ENCODE measurements around the gene MDM4. TPM values are rescaled to one million over a fixed set of nuclear protein-coding genes. Genes with fewer than 3 reads are reported as not detected.

The MDM4 gene
- total RNA-seq, 2 donors from 2014 or later: 104 to 151 TPM

DNA sequence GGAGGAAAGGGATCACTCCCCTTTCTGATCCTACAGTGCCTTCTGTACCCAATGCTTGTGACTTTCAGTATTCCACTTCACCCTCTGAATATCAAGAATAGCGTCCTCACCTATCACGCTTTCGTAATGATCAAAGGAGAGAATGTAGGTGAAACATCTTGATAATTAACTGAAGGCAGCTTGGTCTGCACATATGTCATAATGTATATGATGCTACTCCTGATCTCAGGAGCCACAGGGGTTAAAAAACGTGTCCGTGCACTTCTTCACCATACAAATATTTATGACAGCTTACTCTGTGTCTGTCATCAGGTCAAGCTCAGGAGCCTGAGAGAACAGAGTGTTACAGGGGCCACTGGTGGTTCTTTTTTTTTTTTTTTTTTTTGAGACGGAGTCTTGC, 20.4 kb upstream of the MDM4 start:
- Mint-ChIP-seq H3K4me1 (ENCODE audit: low read depth in 2 of 2) (peaks cover 35% of the 10 kb centered on the region in 2 donors), H3K9me3 (no peaks in the 10 kb centered on the region), H3K4me3 (peak overlapping the region; percentile 95), H3K27me3 (no peaks in the 10 kb centered on the region), H3K36me3 (no peaks in the 10 kb centered on the region), H3K27ac (peak overlapping the region; percentile 80 to 92)
- DNase-seq (ENCODE audit: low spot score) (no peak), ATAC-seq (no peak)

- DNase-seq (ENCODE audit: low spot score): no peak
- no peaks in the 10 kb centered on the region for H3K36me3 Mint-ChIP-seq
- H3K27me3 Mint-ChIP-seq: no peaks in the 10 kb centered on the region
- H3K9me3 Mint-ChIP-seq: no peaks in the 10 kb centered on the region
- no peak overlapping the region for H3K4me3 Mint-ChIP-seq
- no peak for ATAC-seq
- peak overlapping the region in 1 of 2 donors; percentile 68 for H3K27ac Mint-ChIP-seq
- H3K4me1 Mint-ChIP-seq (ENCODE audit: low read depth in 2 of 2): peaks cover 16 to 20% of the 10 kb centered on the region in 2 donors
Observed at GRCh38 chr1:204498981-204499380, 17.2 kb upstream of the MDM4 start.

GRCh38 chr1:204499511-204500468, 16.4 kb upstream of the MDM4 start:
- no peaks in the 10 kb centered on the region for H3K27me3 Mint-ChIP-seq
- no peaks in the 10 kb centered on the region for H3K36me3 Mint-ChIP-seq
- no peak overlapping the region for H3K4me3 Mint-ChIP-seq
- H3K27ac Mint-ChIP-seq: no peak overlapping the region
- DNase-seq (ENCODE audit: low spot score): no peak
- H3K4me1 Mint-ChIP-seq (ENCODE audit: low read depth in 2 of 2): peaks cover 16 to 20% of the 10 kb centered on the region in 2 donors
- no peak for ATAC-seq
- no peaks in the 10 kb centered on the region for H3K9me3 Mint-ChIP-seq

DNA sequence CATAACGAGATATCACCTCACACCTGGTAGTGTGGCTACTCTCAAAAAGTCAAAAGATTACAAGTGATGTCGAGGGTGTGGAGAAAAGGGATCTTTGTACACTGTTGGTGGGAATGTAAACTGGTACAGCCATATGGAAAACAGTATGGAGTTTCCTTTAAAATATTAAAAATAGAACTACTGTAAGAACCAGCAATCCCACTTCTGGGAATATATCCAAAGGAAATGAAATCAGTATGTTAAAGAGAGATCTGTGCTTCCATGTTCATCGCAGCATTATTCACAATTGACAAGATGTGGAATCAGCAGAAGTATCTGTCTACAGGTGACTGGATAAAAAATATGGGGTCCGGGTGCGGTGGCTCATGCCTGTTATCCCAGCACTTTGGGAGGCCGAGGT, 14.0 kb upstream of the MDM4 start:
- H3K27me3 Mint-ChIP-seq: no peaks in the 10 kb centered on the region
- no peak for DNase-seq (ENCODE audit: low spot score)
- ATAC-seq: no peak
- H3K4me1 Mint-ChIP-seq (ENCODE audit: low read depth in 2 of 2): peaks cover 26% of the 10 kb centered on the region in 2 donors
- no peaks in the 10 kb centered on the region for H3K9me3 Mint-ChIP-seq
- no peaks in the 10 kb centered on the region for H3K36me3 Mint-ChIP-seq
- H3K4me3 Mint-ChIP-seq: no peak overlapping the region
- no peak overlapping the region for H3K27ac Mint-ChIP-seq

DNA sequence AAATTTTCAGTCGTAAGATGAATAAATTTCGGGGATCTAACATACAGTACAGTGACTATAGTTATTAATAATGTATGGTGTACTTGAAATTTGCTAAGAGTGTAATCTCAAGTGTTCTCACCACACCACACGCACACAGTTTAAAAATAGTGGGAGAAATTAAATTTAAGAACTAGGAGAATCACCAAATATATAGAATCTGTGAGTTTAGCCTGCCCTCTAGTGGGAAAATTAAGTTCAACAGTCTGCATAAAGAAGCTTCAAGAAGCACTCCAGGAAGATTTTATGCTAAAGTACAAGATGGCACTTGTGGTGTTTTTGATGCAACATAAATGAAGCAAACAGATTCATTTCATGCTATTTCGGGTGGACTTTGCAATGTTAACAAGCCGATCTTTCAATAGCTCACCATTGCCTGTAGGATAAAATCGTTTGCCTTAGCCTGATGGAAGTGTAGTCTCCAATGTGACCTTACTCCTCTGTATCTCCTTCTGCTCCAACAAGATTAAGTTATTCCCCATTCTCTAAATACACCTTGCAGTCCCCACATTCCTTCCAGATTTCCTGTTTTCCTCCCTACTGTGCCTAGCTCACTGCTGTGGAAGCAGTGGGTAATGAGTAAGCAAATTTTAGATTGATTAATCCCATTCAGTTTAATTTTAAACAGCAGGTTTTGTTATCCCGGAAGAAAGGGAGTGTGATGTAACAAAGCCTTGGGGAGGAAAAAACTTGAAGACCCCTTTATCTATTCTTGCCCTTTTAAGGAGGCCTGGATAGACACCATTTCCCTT, 12.9 kb upstream of the MDM4 start:
- DNase-seq (ENCODE audit: low spot score): no peak
- no peak for ATAC-seq
- no peaks in the 10 kb centered on the region for H3K36me3 Mint-ChIP-seq
- no peak overlapping the region for H3K27ac Mint-ChIP-seq
- no peaks in the 10 kb centered on the region for H3K27me3 Mint-ChIP-seq
- H3K9me3 Mint-ChIP-seq: no peaks in the 10 kb centered on the region
- H3K4me1 Mint-ChIP-seq (ENCODE audit: low read depth in 2 of 2): peaks cover 33 to 34% of the 10 kb centered on the region in 2 donors
- no peak overlapping the region for H3K4me3 Mint-ChIP-seq

DNA sequence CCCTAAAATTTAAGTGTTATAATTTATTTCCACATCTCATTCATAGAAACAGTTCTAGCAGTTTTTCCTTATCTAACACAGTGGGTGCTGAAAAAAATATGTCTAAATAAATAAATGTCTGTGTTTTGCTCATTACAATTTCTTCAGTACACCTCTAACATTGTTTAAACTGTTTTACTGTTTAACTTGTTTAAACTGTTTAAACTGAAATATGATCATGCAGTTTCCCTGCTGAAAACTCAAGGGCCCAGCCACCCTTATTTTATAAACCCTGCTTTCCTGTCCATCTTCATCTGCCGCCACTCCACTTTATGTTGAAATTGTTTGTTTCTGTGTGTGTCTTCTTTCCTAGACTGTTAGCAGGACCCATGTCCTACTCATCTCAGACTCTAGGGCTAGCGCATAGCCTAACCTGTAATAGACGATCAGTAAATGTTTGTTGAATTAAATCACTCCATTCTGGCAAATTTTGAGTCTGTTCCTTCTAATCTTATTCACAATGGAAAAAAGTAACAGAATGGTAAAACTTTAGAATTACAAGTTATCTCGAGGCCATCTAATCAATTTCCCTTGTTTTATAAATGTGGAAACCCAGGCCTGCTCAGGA, 12.2 kb upstream of the MDM4 start:
- Mint-ChIP-seq H3K36me3 (no peaks in the 10 kb centered on the region), H3K9me3 (no peaks in the 10 kb centered on the region), H3K27me3 (no peaks in the 10 kb centered on the region), H3K4me1 (ENCODE audit: low read depth in 2 of 2) (peaks cover 33 to 34% of the 10 kb centered on the region in 2 donors), H3K4me3 (no peak overlapping the region), H3K27ac (no peak overlapping the region)
- ATAC-seq (no peak), DNase-seq (ENCODE audit: low spot score) (no peak)

DNA sequence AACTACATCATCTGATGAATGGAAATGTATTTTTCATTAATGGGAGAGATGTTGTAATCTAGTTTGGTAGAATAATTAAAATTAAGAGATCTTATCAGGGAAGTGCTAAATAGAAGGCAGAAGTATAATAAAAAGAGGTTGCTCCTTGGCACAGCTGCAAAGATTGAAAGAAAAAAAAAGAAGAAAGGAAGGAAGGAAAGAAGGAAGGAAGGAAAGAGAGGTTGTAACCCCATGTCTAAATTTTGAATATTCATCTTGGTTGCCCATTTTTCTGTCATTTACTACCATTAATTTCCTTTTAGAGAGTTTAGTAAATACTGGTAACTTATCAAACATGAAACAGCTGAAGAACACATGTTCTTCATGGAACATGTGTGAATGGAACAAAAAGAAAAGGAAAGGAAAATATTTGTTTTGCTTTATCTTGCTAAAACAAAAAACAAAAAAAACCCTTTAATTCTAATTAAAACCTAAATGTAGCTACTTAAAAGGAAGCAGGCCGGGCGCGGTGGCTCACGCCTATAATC, 10.5 kb upstream of the MDM4 start:
- Mint-ChIP-seq H3K27ac (peak overlapping the region; percentile 94 to 100), H3K36me3 (no peaks in the 10 kb centered on the region), H3K9me3 (no peaks in the 10 kb centered on the region), H3K27me3 (no peaks in the 10 kb centered on the region), H3K4me3 (peak overlapping the region; percentile 92), H3K4me1 (ENCODE audit: low read depth in 2 of 2) (peaks cover 30 to 33% of the 10 kb centered on the region in 2 donors)
- DNase-seq (ENCODE audit: low spot score) (no peak), ATAC-seq (no peak)

GRCh38 chr1:204506201-204506968, 9.8 kb upstream of the MDM4 start:
- Mint-ChIP-seq H3K4me1 (ENCODE audit: low read depth in 2 of 2) (peaks cover 32 to 37% of the 10 kb centered on the region in 2 donors), H3K27me3 (no peaks in the 10 kb centered on the region), H3K36me3 (no peaks in the 10 kb centered on the region), H3K9me3 (no peaks in the 10 kb centered on the region), H3K4me3 (peak overlapping the region; percentile 92), H3K27ac (peak overlapping the region; percentile 94 to 100)
- peak; percentile 72 for DNase-seq (ENCODE audit: low spot score)
- ATAC-seq: peak; percentile 93

DNA sequence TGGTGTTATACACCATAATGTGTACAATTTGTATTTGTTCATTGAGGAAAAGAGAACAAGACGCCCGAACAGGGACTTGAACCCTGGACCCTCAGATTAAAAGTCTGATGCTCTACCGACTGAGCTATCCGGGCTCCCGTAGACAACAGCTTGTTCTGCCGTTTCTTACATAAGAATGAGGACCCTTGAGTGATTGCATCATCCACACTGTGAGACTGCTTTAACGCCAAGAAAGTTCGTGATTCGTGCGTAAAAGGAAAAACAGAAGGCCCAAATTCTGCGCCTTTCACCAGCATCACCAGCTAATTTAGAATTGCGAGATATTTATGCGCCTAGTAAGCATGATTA, 9.3 kb upstream of the MDM4 start:
- ATAC-seq: peak; percentile 89 to 92
- H3K4me1 Mint-ChIP-seq (ENCODE audit: low read depth in 2 of 2): peaks cover 33 to 38% of the 10 kb centered on the region in 2 donors

GRCh38 chr1:204507317-204508105, 8.7 kb upstream of the MDM4 start:
- Mint-ChIP-seq H3K27ac (peak overlapping the region; percentile 94 to 100), H3K36me3 (no peaks in the 10 kb centered on the region), H3K27me3 (no peaks in the 10 kb centered on the region), H3K4me3 (peak overlapping the region; percentile 92), H3K4me1 (ENCODE audit: low read depth in 2 of 2) (peaks cover 35 to 38% of the 10 kb centered on the region in 2 donors), H3K9me3 (no peaks in the 10 kb centered on the region)
- DNase-seq (ENCODE audit: low spot score) (no peak), ATAC-seq (peak; percentile 5 to 14)

More for the DNA sequence above, 9.3 kb upstream of the MDM4 start:
- H3K27ac Mint-ChIP-seq: peak overlapping the region; percentile 94 to 100
- H3K9me3 Mint-ChIP-seq: no peaks in the 10 kb centered on the region
- no peaks in the 10 kb centered on the region for H3K36me3 Mint-ChIP-seq
- H3K27me3 Mint-ChIP-seq: no peaks in the 10 kb centered on the region
- peak overlapping the region; percentile 92 for H3K4me3 Mint-ChIP-seq
- peak; percentile 90 for DNase-seq (ENCODE audit: low spot score)

DNA sequence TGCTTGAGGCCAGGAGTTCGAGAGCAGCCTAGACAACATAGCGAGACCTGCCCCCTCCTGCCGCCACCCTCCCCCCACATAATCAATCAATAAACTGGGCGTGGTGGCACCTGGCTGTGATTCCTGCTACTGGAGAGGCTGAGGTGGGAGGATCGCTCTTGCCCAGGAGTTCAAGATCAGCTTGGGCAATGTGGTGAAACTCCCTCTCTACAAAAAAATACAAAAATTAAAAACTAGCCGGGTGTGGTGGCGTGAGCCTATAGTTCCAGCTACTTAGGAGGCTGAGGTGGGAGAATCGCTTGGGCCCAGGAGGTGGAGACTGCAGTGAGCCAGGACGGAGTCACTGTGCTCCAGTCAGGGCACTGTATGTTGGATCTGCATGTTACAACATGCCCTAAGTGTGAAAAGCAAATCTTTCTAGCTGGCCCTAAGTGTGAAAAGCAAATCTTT, 7.0 kb upstream of the MDM4 start:
- H3K4me3 Mint-ChIP-seq: no peak overlapping the region
- peaks cover 34 to 39% of the 10 kb centered on the region in 2 donors for H3K4me1 Mint-ChIP-seq (ENCODE audit: low read depth in 2 of 2)
- no peak for ATAC-seq
- no peaks in the 10 kb centered on the region for H3K9me3 Mint-ChIP-seq
- H3K27me3 Mint-ChIP-seq: no peaks in the 10 kb centered on the region
- H3K27ac Mint-ChIP-seq: no peak overlapping the region
- no peaks in the 10 kb centered on the region for H3K36me3 Mint-ChIP-seq
- DNase-seq (ENCODE audit: low spot score): no peak

- no peaks in the 10 kb centered on the region for H3K36me3 Mint-ChIP-seq
- no peaks in the 10 kb centered on the region for H3K9me3 Mint-ChIP-seq
- H3K27me3 Mint-ChIP-seq: no peaks in the 10 kb centered on the region
- no peak for DNase-seq (ENCODE audit: low spot score)
- peak overlapping the region; percentile 46 to 48 for H3K27ac Mint-ChIP-seq
- ATAC-seq: no peak
- H3K4me3 Mint-ChIP-seq: peak overlapping the region; percentile 10
- peaks cover 27% of the 10 kb centered on the region in 2 donors for H3K4me1 Mint-ChIP-seq (ENCODE audit: low read depth in 2 of 2)
Observed at GRCh38 chr1:204511366-204511765, 4.8 kb upstream of the MDM4 start.
